ENCODE results near the gene FBN2.
A peak's percentile ranks its signal among the peaks of the same experiment; 100 is the strongest.

FBN2 gene

DNA sequence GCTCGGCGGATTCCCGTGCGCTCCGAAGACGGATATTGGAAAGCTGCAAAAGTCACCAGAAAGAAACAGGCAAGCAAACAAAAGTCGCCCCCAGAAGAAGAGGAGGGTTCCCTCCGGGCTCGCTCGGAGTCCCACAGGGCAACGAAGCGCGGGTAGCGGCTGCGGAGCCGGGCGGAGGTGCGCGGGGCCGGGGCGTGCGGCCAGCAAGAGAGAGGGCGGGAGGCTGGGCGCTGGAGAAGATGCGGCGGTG lies at the start of gene FBN2:
TSS of gene FBN2 (minus strand) at position 246 of the 250 bp plus-strand sequence. CDS start 642 bp downstream, outside the sequence.
- DNase-seq (ENCODE audit: low read depth), result no peak

DNA sequence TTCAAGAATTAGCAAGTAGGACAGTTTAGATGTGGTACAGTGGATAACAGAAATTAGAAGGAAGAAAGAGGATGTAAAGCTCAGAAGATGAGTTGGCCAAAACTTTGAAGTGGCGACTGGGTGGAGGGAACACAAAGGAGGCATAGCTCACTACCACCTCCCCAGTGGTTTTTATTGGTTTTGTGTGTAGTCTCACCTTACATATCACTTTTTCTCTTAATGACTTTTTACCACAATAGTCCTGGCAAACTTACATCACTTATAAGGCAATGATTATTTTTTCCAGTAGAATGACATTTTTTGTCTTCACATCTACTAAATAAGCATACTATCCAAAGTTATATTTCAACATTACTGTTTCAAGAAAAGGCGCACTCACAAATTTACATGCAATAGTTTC lies 49.2 kb upstream of the FBN2 start:
- no peak for DNase-seq (ENCODE audit: low read depth)

- no peak for DNase-seq (ENCODE audit: low read depth)
Observed at GRCh38 chr5:128586848-128587247, 48.8 kb upstream of the FBN2 start.

DNA sequence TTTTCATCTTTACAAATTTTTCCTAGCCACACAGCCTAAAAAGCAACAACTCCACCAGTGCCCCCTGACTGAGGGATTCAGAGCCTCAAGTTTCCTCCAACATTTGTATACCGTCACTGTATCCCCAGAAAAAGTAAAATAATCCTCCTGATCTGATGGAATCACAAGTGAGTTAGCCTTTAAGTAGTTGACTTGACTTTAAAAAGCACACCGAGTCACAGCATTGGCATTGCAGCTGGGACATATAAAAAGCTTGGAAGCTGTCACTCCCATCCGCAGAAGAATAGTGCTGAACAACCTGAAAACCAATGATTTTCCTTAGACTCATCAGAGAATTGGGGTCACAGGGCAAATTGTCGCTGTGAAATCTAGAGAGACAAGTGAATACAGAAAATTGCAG lies 41.6 kb upstream of the FBN2 start:
- no peak for DNase-seq (ENCODE audit: low read depth)

DNA sequence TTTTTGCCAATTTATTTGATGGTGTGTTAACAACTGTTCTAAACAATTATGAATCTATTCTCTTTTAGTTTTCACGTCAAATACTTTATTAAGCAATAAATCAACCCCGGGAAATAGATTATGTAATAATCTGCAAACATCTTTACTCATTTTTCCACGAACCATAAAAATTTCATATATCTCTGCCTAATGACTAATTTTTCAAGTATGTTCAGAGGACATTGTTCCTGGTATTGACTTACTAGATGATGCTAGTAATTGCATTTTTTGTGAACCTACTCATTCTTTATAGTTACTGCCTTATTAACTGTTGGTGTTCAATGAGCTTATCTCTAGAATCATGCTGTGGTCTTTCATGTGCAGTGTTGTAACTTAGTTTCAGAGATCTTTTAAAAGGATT lies 41.0 kb upstream of the FBN2 start:
- DNase-seq (ENCODE audit: low read depth), result peak; percentile 84

- DNase-seq (ENCODE audit: low read depth), result no peak
Observed at GRCh38 chr5:128574041-128574440, 36.0 kb upstream of the FBN2 start.

DNA sequence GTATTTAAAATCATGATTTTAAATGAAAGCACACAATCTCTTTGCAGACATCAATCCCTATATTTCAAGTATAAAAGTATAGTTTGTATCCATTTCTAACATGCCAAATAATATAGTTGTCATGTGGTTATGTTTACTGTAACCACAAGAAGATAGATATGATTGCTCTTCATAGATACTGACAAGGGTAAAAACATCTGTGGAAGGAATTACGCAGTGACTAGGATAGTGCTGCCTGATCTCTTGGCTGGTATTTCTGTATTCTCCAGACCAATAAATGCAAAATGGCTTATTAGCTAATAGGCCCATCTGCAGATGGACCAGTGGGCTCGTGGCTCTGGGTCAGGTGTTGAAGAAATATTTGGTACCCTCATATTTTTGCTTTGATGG lies 34.9 kb upstream of the FBN2 start:
- DNase-seq (ENCODE audit: low read depth), result no peak

- peak; percentile 69 for DNase-seq (ENCODE audit: low read depth)
Observed at GRCh38 chr5:128572051-128572929, 34.2 kb upstream of the FBN2 start.

DNA sequence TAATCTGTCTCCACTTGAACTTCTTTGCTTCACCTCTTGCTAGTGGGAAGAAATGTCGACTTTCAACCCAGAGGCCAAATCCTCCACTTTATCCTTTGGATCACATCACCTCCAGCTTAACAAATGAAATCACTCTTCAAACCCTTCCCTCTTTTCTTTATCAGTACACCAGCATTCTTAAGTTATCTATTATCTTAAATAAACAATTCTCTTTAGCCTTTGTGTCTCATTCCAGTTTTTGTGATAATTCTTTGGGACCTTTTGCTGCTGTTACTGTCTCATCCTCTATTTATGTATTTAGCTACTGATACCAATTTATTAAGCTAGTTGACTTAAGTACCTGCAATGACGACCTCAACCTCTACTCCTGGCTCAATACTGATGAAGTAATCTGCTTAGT lies 28.1 kb upstream of the FBN2 start:
- DNase-seq (ENCODE audit: low read depth), result no peak

- DNase-seq (ENCODE audit: low read depth), result no peak
Observed at GRCh38 chr5:128559300-128560297, 21.6 kb upstream of the FBN2 start.

- DNase-seq (ENCODE audit: low read depth), result no peak
Observed at GRCh38 chr5:128553747-128554146, 15.7 kb upstream of the FBN2 start.

GRCh38 chr5:128551476-128551875 lies 13.4 kb upstream of the FBN2 start:
- DNase-seq (ENCODE audit: low read depth), result no peak

- DNase-seq (ENCODE audit: low read depth), result no peak
Observed at GRCh38 chr5:128549496-128549895, 11.5 kb upstream of the FBN2 start.

DNA sequence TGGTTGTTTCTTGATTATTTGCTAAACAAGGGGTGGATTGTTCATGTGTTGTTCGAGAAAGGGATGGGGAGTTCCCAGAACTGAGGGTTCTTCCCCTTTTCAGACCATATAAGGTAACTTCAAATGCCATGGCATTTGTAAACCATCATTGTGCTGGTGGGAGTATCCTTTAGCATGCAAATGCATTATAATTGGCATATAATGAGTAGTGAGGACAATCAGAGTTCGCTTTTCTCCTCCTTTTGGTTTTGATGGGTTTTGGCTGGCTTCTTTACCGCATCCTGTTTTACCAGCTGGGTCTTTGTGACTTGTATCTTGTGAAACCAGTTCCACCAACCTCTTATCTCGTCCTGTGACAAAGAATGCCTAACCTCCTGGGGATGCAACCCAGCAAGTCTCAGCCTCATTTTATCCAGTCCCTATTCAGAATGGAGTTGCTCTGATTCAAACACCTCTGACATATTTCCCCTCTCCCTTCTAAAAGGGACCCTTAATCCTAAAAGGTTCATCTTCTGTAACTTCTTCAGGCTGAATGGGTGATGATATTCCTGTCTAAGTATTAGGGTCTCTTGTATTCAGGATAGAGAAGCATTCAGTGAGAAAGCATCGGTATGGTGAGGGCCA lies 8.7 kb upstream of the FBN2 start:
- DNase-seq (ENCODE audit: low read depth), result no peak

DNA sequence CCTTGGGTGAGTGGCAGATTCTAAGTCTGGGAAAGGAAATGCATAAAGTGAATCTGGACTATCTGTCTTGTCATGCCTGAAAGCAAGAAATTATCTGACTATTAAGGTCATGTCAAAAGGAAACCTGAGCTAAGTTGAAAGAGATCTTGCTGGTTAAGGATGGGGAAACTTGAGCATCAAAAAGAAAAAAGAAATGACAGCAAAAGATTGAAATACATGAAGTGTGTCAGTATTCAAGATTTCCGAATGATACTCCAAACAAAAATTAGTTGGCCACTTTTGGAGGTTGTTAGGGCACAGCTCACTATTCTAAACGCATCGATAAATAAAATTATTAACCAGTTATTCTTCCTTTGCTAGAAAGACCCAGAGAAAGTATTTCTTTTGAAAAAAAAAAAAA lies 3.3 kb upstream of the FBN2 start:
- DNase-seq (ENCODE audit: low read depth), result no peak

DNA sequence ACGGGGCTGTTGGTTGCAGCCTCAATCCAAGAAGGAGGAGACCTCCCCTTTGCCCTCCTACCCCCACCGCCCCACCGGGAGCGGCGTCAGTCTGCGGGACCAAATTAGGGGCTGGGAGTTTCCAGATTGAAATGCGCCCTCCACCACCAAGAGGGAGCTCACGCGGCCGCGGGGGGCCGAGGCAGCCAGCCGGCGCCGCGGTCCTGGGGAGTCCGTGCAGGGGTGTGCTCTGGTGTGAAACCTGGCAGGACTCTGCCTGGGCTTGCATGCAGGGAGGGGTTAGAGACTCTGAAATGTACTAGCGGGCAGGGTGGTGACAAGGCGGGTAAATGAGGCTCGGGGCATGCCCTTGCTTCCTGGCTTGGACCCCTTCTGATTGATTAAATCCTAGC lies 989 bp upstream of the FBN2 start:
- DNase-seq (ENCODE audit: low read depth), result no peak

GRCh38 chr5:128538250-128539037 lies 399 bp upstream of the FBN2 start:
- DNase-seq (ENCODE audit: low read depth), result peak; percentile 63

DNA sequence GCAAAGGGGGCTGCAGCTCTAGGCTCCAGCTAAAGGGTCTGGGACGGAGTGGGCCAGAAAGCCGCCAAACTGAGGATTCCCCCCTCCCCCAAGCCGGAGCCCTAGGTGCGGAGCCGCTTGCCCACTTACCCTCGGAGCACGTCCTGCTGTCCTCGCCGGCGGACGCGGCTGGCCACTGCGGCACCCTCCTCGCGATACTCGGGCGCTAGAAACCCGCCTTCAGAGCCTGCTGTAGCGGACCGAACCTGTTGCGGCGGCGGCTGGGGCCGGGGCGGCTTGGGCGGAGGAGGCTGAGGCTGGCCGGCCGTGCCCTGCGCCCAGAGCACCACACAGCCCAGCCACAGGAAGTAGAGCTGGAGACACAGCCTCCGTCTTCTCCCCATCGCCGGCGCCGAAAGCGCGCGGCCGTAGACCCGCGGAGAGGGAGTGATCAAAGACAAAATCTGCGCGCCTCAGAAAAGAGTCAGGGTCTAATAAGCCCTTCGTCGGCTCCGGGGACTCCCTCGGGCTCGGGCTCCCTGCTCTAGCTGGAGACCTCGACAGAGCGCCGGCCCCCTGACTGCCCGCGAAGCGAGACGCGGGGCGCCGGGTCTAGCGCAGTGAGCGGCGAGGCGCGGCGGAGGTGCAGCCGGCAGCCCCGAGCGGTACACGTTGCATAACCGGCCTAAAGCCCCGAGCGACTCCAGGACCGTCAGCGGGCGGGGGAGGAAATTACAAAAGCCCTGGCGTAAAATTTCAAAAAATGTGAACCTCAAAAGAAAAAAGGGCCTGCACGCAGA lies 635 bp downstream of the FBN2 start:
- no peak for DNase-seq (ENCODE audit: low read depth)

DNA sequence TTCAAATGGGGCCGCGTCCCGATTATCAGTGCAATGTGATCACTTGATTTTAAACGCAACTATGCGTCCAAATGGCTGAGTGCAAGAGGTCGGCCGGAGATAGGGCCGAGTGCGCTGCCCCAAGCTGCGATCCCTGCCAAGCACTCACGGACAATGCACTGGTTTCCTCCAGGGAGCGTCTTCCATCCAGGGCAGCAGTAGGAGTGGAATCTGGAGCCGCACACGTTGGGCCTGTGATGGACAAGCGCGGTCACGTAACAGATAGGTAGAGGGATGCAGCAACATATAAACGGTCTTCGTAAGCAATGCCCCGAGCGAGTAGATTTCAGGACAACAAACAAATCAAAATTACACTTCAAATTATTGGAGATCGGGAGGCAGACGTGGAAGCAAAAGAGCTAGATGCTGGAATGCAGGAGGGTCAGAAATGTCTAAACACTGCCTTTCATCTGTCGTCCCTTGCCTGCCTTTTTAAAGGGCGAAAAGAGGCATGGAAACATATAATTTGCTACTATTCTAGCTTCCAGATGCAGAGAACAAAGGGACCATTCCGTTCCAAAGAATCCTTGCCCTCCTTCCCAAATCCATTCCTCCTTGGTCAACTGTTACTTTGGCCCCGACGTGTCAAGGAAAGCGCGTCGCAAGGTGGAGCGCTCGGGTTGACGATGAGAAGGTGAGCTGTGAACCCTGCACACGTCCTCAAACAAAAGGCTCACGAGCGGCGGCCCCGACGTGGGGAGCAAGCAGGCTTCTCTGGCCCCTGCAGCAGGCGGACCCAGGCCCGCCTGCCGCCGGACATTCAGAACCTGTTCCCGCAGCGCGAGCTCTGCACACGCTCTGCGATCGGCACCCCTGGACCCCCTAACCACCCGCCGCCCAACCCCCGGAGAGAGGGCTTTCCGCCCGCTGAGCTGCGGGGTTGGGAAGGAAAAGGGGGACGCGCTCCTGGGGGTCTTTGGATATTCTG lies 1.5 kb downstream of the FBN2 start:
- DNase-seq (ENCODE audit: low read depth), result peak; percentile 20

DNA sequence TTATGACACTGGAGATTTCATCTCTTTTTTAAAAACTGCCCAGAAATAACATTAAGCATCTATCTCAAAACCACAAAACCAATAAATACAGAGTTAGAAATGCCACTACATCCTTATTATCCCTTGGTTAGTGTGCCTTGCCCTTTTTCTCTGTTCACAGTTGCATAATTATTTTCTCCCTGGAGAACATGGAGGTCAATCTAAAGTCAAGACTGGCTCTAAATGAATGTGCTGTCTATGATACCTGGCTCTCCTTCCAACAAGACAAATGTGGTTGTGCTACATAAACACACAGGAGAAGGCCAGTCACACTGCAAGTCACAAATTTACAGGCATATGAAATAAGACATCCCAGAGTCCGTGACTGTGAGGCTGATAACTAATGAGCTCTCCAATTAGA lies 2.8 kb downstream of the FBN2 start:
- no peak for DNase-seq (ENCODE audit: low read depth)
